ENCODE data around the gene LY6G6D. TPM values are rescaled to one million over a fixed set of nuclear protein-coding genes. Genes with fewer than 3 reads are reported as not detected.

LY6G6D gene
- total and polyA plus RNA-seq, 11 donors, result 0.75 TPM; not detected in 10

DNA sequence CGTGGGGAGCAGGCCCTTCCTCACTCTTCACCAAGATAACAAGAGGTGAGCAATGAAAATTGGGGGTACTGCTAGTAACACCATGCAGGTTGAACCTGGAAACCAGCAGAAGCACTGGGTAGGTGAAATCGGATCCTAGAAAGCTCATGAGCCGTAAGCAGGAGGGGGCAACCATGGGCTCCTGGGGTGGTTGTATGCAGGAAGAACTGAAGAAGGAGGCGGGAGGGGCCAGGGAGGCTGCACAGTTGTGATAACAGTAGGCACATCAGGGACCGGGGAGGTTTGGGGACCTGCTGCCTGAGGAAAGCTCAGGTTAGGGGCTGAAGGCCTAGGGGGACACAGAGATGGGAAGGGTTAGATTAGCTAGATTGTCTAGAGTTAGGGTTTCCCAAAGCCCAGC, 28.7 kb upstream of the LY6G6D start:
- DNase-seq, result peak in 1 of 5 donors; percentile 15
- intact Hi-C loops (cut with DNase I), result loop anchor here in 4 of 10 donors (10.0 kb wide), 3 partner anchors 78 to 268 kb away; partner anchors contain the start of genes NELFE (in 3 of the 4), SKIC2 (in 3 of the 4), NEU1 (in 1 of the 4) and SAPCD1 (in 1 of the 4)

DNA sequence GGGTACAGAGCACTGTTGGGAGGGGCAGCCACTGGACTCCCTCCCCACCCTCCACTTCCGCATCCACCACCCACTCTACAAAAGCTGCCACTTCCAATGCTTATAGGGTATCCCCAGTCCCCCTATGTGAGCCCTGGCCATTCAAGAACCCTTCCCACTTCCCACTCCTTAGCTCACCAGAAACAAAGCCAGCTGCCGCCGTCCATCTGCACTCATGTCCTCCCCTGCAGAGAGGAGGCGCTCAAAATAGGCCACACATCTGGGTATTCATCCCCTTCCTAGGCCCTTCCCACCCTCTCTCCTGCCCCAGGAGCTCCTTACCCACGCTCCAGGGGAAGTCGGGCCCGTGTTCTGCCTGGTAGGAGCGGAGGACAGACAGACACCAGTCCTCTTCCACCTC, 27.8 kb upstream of the LY6G6D start:
- H3K36me3 ChIP-seq, result peaks cover 0 to 82% (median 73%) of the 10 kb centered on the region in 9 donors

More for the DNA sequence above, 28.7 kb upstream of the LY6G6D start:
- Histone ChIP-seq H3K27ac (no peak overlapping the region), H3K4me1 (peaks cover 0 to 11% (median 3%) of the 10 kb centered on the region in 12 donors), H3K4me3 (no peak overlapping the region), H3K27me3 (no peaks in the 10 kb centered on the region), H3K36me3 (peaks cover 0 to 74% (median 64%) of the 10 kb centered on the region in 9 donors), H3K9me3 (no peaks in the 10 kb centered on the region)
- no peak for TF ChIP-seq POLR2A (IDR thresholded peaks at IDR 0.05)
- TF ChIP-seq, protein P1, sequence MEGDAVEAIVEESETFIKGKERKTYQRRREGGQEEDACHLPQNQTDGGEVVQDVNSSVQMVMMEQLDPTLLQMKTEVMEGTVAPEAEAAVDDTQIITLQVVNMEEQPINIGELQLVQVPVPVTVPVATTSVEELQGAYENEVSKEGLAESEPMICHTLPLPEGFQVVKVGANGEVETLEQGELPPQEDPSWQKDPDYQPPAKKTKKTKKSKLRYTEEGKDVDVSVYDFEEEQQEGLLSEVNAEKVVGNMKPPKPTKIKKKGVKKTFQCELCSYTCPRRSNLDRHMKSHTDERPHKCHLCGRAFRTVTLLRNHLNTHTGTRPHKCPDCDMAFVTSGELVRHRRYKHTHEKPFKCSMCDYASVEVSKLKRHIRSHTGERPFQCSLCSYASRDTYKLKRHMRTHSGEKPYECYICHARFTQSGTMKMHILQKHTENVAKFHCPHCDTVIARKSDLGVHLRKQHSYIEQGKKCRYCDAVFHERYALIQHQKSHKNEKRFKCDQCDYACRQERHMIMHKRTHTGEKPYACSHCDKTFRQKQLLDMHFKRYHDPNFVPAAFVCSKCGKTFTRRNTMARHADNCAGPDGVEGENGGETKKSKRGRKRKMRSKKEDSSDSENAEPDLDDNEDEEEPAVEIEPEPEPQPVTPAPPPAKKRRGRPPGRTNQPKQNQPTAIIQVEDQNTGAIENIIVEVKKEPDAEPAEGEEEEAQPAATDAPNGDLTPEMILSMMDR (IDR thresholded peaks at IDR 0.05), result no peak
- ATAC-seq, result no peak
- WGBS, 4 donors, result 77 to 84% (median 78%) methylated on average over 5 of the region's 5 CpGs

DNA sequence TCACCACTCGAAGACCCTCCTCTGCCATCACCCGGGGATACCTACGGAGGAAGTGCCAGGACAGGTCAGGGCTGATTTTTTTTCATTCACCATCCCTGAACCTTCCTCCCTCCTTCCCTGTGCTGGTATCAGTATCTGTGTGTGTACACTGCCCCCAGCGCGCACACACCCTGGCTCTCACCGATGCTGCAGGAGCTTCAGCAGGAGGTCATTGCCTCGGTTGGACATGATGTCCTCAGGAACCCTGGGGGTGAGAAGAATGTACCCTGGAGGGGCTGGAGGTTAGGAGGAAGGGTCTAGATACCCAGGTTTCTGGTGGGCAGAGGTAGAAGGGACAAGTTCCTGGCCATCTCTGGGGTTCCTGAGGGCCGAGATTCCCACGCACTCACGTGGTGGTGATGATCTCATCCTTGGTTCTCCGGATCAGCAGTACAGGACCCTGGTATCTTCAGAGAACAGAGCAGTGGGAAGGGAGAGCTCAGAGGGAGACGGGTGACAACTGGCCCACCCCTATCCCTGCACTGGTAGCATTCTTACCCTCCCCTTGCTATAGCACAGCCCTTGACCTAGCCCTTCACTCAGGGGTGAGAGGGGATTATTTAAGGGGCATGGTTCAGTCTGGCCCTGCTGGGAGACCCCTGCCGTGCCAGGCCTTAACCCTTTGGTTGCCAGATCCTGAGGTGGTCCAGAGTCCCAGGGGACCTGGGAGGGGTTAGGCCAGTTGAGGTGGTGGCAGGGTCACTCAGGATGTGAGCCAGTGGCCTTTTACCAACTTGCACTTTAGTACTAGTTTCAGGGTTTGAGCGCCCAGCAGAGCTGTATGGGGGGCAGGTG, 27.1 kb upstream of the LY6G6D start:
- DNase-seq (peak in 1 of 5 donors; percentile 55), ATAC-seq (no peak)
- WGBS, 4 donors, result 79 to 84% (median 81%) methylated on average over 14 of the region's 14 CpGs
- H3K27me3 ChIP-seq, result no peaks in the 10 kb centered on the region
- H3K4me3 ChIP-seq, result no peak overlapping the region
- peaks cover 0 to 5% (median 0%) of the 10 kb centered on the region in 12 donors for H3K4me1 ChIP-seq
- peaks cover 0 to 90% (median 80%) of the 10 kb centered on the region in 9 donors for H3K36me3 ChIP-seq
- no peak overlapping the region for H3K27ac ChIP-seq
- intact Hi-C loops (cut with DNase I), result loop anchor here in 4 of 10 donors (10.0 kb wide), 3 partner anchors 77 to 267 kb away; partner anchors contain the start of genes NELFE (in 3 of the 4), SKIC2 (in 3 of the 4), NEU1 (in 1 of the 4) and SAPCD1 (in 1 of the 4)
- H3K9me3 ChIP-seq, result no peaks in the 10 kb centered on the region
- no peak for TF ChIP-seq POLR2A (IDR thresholded peaks at IDR 0.05)
- TF ChIP-seq, protein P1 (IDR thresholded peaks at IDR 0.05), result no peak

More for the DNA sequence above, 27.8 kb upstream of the LY6G6D start:
- Histone ChIP-seq H3K27ac (no peak overlapping the region), H3K27me3 (no peaks in the 10 kb centered on the region), H3K4me1 (peaks cover 0 to 7% (median 0%) of the 10 kb centered on the region in 12 donors), H3K9me3 (no peaks in the 10 kb centered on the region), H3K4me3 (no peak overlapping the region)
- 86 to 87% (median 87%) methylated on average over 8 of the region's 8 CpGs for WGBS, 4 donors
- DNase-seq, result peak in 1 of 5 donors; percentile 35
- ATAC-seq, result no peak
- no peak for TF ChIP-seq POLR2A (IDR thresholded peaks at IDR 0.05)
- intact Hi-C loops (cut with DNase I), result loop anchor here in 4 of 10 donors (10.0 kb wide), 3 partner anchors 77 to 267 kb away; partner anchors contain the start of genes NELFE (in 3 of the 4), SKIC2 (in 3 of the 4), NEU1 (in 1 of the 4) and SAPCD1 (in 1 of the 4)

DNA sequence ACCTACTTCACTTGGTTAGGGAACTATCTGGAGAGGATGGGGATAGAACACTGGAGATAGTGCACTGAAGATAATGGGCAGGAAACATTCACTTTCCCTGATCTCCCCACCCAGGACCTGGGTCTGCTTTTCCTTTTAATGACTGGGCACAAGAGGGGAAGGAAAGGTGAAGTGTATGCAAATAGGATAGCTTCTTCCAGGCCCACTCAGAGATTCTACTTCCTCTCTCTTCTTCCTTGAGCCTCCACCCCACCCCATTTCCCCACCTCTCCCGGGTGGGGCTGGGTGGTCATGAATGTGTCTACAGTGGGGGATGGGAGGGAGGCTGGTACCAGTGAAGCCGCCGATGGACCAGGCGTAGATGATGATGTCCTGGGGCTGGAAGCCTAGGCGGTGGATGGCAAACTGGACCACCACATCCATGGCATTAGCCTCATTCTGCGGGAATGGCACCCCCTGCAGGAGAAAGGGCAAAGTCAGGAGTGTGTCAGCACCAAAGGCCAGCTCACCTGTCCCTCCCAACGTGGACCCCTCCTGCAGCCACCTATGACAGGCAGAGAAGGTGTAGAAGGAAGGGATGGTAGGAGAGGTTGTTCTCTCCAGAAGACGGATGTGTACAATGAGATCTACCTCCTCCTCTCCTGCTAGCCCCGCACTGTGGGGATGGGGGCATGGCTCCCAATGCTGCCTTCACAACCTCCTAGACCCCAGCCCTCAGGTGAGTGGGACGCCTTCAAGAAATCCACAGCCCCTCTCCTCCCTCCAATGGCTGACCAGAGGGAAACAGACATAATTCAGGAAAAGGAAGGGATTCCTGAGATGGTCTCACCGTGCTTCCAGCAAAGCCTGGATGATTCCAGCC, 25.7 kb upstream of the LY6G6D start:
- ATAC-seq (no peak), DNase-seq (peak in 1 of 5 donors; percentile 36)
- Histone ChIP-seq H3K4me3 (no peak overlapping the region), H3K27me3 (no peaks in the 10 kb centered on the region), H3K4me1 (peaks cover 0 to 5% (median 0%) of the 10 kb centered on the region in 12 donors), H3K27ac (no peak overlapping the region), H3K36me3 (peaks cover 0 to 96% (median 92%) of the 10 kb centered on the region in 9 donors), H3K9me3 (no peaks in the 10 kb centered on the region)
- TF ChIP-seq, protein P1 (IDR thresholded peaks at IDR 0.05), result peak in 5 of 12 donors; percentile 9 to 39 (median 29)
- TF ChIP-seq POLR2A (IDR thresholded peaks at IDR 0.05), result no peak
- WGBS, 4 donors, result 76 to 83% (median 80%) methylated on average over 11 of the region's 11 CpGs
- intact Hi-C loops (cut with DNase I), result loop anchor here in 4 of 10 donors (10.0 kb wide), 3 partner anchors 75 to 265 kb away; partner anchors contain the start of genes NELFE (in 3 of the 4), SKIC2 (in 3 of the 4), NEU1 (in 1 of the 4) and SAPCD1 (in 1 of the 4)
